Inferior parietal cortex (tissue), 1 donor: ENCODE data around the gene SRGAP1.
A peak's percentile ranks its signal among the peaks of the same experiment; 100 is the strongest.

Experiments used
- DNase-seq: peaks from one replicate; pipeline ENCODE4 v3.0.0-alpha.2; 2016; ENCODE audit errors: extremely low spot score

The SRGAP1 gene

GRCh38 chr12:63937378-63938316 lies 93.1 kb downstream of the SRGAP1 start:
- DNase-seq, result no peak

- DNase-seq, result peak; percentile 49
Observed at GRCh38 chr12:63940310-63941005, 96.0 kb downstream of the SRGAP1 start.

- peak; percentile 44 for DNase-seq
Observed at GRCh38 chr12:63941166-63941800, 96.8 kb downstream of the SRGAP1 start.

GRCh38 chr12:63941879-63942278 lies 97.4 kb downstream of the SRGAP1 start:
- DNase-seq, result peak; percentile 37

GRCh38 chr12:63942464-63943241 lies 98.2 kb downstream of the SRGAP1 start:
- no peak for DNase-seq

- DNase-seq, result no peak
Observed at GRCh38 chr12:63944034-63944579, 99.6 kb downstream of the SRGAP1 start.

- no peak for DNase-seq
Observed at GRCh38 chr12:63944586-63945228, 100.2 kb downstream of the SRGAP1 start.

GRCh38 chr12:63945777-63946176 lies 101.3 kb downstream of the SRGAP1 start:
- no peak for DNase-seq

GRCh38 chr12:63948211-63948610 lies 103.7 kb downstream of the SRGAP1 start:
- DNase-seq, result no peak

GRCh38 chr12:63949902-63950301 lies 105.4 kb downstream of the SRGAP1 start:
- peak; percentile 52 for DNase-seq

- no peak for DNase-seq
Observed at GRCh38 chr12:63952995-63953394, 108.5 kb downstream of the SRGAP1 start.

- no peak for DNase-seq
Observed at GRCh38 chr12:63955831-63956666, 111.5 kb downstream of the SRGAP1 start.

GRCh38 chr12:63957496-63957895 lies 113.0 kb downstream of the SRGAP1 start:
- no peak for DNase-seq

GRCh38 chr12:63958876-63959580 lies 114.5 kb downstream of the SRGAP1 start:
- no peak for DNase-seq

GRCh38 chr12:63961048-63961447 lies 116.5 kb downstream of the SRGAP1 start:
- DNase-seq, result no peak

- DNase-seq, result no peak
Observed at GRCh38 chr12:63961543-63961942, 117.0 kb downstream of the SRGAP1 start.

- DNase-seq, result no peak
Observed at GRCh38 chr12:63963868-63964267, 119.4 kb downstream of the SRGAP1 start.

GRCh38 chr12:63964301-63964700 lies 119.8 kb downstream of the SRGAP1 start:
- no peak for DNase-seq

- DNase-seq, result no peak
Observed at GRCh38 chr12:63965936-63966605, 121.6 kb downstream of the SRGAP1 start.
